ENCODE data around the gene FAM53B.

FAM53B gene

GRCh38 chr10:124671486-124672075 lies 72.6 kb downstream of the FAM53B start:
- in situ Hi-C loops (cut with MboI; ENCODE audit: low pct_unique_long_range_greater_than_20kb, low sequenced_read_pairs, unreplicated experiment) = no loop called here
- no peak for DNase-seq (ENCODE audit: low spot score)
- TF ChIP-seq, protein P1, sequence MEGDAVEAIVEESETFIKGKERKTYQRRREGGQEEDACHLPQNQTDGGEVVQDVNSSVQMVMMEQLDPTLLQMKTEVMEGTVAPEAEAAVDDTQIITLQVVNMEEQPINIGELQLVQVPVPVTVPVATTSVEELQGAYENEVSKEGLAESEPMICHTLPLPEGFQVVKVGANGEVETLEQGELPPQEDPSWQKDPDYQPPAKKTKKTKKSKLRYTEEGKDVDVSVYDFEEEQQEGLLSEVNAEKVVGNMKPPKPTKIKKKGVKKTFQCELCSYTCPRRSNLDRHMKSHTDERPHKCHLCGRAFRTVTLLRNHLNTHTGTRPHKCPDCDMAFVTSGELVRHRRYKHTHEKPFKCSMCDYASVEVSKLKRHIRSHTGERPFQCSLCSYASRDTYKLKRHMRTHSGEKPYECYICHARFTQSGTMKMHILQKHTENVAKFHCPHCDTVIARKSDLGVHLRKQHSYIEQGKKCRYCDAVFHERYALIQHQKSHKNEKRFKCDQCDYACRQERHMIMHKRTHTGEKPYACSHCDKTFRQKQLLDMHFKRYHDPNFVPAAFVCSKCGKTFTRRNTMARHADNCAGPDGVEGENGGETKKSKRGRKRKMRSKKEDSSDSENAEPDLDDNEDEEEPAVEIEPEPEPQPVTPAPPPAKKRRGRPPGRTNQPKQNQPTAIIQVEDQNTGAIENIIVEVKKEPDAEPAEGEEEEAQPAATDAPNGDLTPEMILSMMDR (IDR thresholded peaks at IDR 0.05; ENCODE audit: extremely low read depth, insufficient read depth, missing control alignments) = no peak

DNA sequence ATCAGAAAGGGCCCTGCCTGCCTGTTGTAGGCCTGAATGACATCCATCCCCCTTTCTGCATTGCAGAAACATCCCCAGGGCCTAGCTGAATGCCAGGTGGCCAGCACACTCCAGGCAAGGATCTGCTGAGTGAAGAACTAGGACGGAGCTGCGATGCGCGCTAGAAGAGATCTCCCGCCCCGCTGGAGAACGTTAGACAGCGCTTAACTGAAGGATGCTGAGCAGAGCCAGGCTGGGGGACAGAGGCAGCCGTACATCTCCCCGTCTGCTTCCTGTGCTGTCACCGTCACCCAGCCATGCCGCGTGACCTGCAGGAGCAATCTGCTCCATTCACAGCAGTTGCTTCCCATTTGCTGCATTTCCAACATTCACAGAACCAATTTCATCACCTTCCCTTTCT lies 73.3 kb downstream of the FAM53B start:
- DNase-seq (ENCODE audit: low spot score) = no peak
- TF ChIP-seq, protein P1 (IDR thresholded peaks at IDR 0.05; ENCODE audit: extremely low read depth, insufficient read depth, missing control alignments) = no peak

GRCh38 chr10:124669824-124670654 lies 74.1 kb downstream of the FAM53B start:
- TF ChIP-seq, protein P1 (IDR thresholded peaks at IDR 0.05; ENCODE audit: extremely low read depth, insufficient read depth, missing control alignments) = no peak
- in situ Hi-C loops (cut with MboI; ENCODE audit: low pct_unique_long_range_greater_than_20kb, low sequenced_read_pairs, unreplicated experiment) = no loop called here
- DNase-seq (ENCODE audit: low spot score) = no peak

More for the DNA sequence above, 73.3 kb downstream of the FAM53B start:
- in situ Hi-C loops (cut with MboI; ENCODE audit: low pct_unique_long_range_greater_than_20kb, low sequenced_read_pairs, unreplicated experiment) = no loop called here

DNA sequence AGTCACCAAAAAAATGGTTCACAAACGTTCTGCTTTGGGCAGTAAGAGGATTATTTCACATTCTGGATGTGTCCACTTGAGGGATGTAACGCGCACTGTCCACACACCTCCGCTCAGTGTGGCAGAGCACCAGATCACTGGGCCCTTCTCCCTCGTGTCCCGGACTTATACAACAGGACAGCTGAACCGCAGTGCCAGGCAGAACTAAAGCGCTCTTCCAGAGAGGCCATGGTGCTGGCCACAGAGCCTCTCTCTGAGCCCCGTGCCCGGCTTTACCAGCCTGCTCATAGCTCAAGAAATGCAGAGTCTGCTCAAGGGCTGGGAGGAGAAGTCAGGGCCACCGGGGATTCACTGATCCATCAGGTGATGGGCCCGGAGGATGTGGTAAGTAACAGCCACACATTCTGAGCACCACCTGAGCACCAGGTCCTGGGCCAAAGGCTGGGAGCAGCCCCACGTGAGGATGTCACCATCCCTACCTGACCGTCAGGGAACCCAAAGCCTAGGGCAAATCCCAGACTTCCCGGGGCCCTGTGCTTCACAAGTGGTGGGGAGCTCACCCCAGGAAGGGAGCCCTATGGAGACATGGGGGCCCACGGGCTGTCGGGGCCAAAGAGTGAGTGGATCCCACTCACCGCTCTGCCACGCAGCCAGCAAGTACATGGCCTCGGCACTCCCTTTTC lies 74.9 kb downstream of the FAM53B start:
- in situ Hi-C loops (cut with MboI; ENCODE audit: low pct_unique_long_range_greater_than_20kb, low sequenced_read_pairs, unreplicated experiment) = no loop called here
- TF ChIP-seq, protein P1 (IDR thresholded peaks at IDR 0.05; ENCODE audit: extremely low read depth, insufficient read depth, missing control alignments) = no peak
- DNase-seq (ENCODE audit: low spot score) = no peak

DNA sequence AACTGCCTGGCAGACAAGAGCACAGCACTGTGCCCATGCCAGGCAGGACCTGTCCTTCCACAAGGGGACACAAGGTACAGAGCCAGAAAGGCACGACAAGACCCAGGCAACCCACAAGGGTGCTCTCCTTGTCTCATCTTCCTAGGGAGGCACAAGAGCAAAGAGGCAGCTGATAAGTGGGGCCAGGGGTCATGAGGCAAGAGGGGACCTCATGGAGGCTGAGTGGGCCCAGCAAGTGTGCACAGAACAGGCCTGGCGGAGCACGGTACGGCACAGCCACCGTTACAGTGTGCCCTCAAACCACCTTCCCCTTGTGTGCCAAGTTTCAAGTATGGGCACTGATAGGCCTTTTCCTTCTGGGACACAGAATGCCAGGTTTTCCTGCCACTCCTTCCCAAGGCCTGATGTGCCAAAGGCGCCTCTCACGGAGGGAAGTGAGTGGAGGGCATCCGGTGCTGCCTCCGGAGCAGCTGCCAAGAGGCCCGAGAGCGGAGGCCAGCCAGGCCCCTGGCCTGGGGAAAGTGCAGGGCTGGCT lies 75.6 kb downstream of the FAM53B start:
- TF ChIP-seq, protein P1 (IDR thresholded peaks at IDR 0.05; ENCODE audit: extremely low read depth, insufficient read depth, missing control alignments) = no peak
- no peak for DNase-seq (ENCODE audit: low spot score)
- in situ Hi-C loops (cut with MboI; ENCODE audit: low pct_unique_long_range_greater_than_20kb, low sequenced_read_pairs, unreplicated experiment) = no loop called here
